ENCODE measurements around the gene ENAH.

- no peak for TF ChIP-seq CTCF (IDR thresholded peaks at IDR 0.05)
- TF ChIP-seq POLR2AphosphoS5 (IDR thresholded peaks at IDR 0.05), result no peak
- TF ChIP-seq EP300 (IDR thresholded peaks at IDR 0.05), result no peak
- no peak for TF ChIP-seq POLR2A (IDR thresholded peaks at IDR 0.05)
Observed at GRCh38 chr1:225509770-225510169, 143.2 kb downstream of the ENAH start.

Measured in gastroesophageal sphincter (tissue), 3 donors.